Neuron (in vitro differentiated cells): ENCODE data around the gene TBXT.

Source experiments
- H2AFZ ChIP-seq: one replicate; pipeline ENCODE4 v1.6.1; 2013; ENCODE audit warnings: low read depth, mild to moderate bottlenecking, inconsistent platforms, low read length, moderate library complexity
- H3K27me3 ChIP-seq: one replicate; pipeline ENCODE4 v1.6.1; 2013; ENCODE audit warnings: low read length; ENCODE audit not compliant: insufficient read depth
- H3K36me3 ChIP-seq: one replicate; pipeline ENCODE4 v1.6.1; 2013; ENCODE audit warnings: low read length; ENCODE audit not compliant: insufficient read depth
- H3K4me1 ChIP-seq: one replicate; pipeline ENCODE4 v1.6.1; 2013; ENCODE audit warnings: low read length; ENCODE audit not compliant: insufficient read depth
- H3K4me3 ChIP-seq: 2 replicates; pipeline ENCODE4 v1.5.1; 2013; ENCODE audit warnings: mild to moderate bottlenecking, low read length, moderate library complexity
- H3K9me3 ChIP-seq: one replicate; pipeline ENCODE4 v1.6.1; 2013; ENCODE audit warnings: low read length

Gene TBXT

DNA sequence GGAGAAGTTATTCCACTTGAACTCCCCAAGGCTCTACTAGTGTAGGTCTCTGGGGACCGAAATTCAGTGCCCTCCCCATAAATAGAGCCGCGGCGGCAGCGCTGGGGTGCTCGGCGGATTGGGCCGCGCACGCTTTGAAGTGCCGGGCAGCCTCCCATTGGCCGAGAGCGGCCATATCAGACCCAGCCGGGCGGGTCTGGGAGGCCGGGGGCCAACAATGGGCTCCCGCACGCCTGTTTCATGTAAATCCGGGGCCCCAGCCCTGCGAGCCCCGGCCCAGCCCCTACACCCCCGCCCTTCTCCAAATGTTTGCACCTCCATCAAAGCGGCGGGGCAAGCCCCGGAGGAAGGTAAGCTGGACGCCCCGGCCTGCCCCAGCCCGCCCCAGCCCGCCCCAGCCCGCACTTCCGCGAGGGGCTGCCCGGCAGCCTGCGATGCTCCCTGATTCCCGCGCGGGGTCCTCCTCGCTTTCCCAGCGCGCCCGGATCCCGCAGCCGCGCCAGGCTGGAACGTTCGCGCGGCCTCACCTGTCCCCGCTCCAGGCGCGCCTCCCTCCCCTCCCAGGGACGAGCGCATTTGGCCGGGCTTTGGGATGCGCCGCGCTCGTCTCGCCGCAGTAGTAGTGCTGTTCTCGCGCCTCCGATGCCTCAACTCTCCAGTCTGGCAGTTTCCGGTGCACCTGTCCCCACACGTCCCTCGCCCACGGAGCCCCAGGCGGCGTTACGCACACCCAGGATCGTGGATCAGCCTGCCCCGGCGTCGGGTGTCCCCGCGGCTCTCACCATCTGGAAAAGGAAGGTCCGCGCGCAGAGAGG, at the start of gene TBXT:
Gene TBXT, minus strand, starts transcription at position 51 of the 815 bp plus-strand sequence. CDS start 260 bp downstream, outside the sequence.
- Histone ChIP-seq H3K36me3 (no peaks in the 10 kb centered on the region), H3K4me3 (no peak within 1 kb of the TSS), H3K27me3 (peaks cover 90% of the 10 kb centered on the region), H2AFZ (no peak within 1 kb of the TSS), H3K4me1 (peaks cover 5% of the 10 kb centered on the region), H3K9me3 (no peaks in the 10 kb centered on the region)

- no peak overlapping the region for H3K4me3 ChIP-seq
- H3K27me3 ChIP-seq: peaks cover 10% of the 10 kb centered on the region
- no peaks in the 10 kb centered on the region for H3K9me3 ChIP-seq
- no peak overlapping the region for H2AFZ ChIP-seq
- H3K36me3 ChIP-seq: no peaks in the 10 kb centered on the region
- H3K4me1 ChIP-seq: no peaks in the 10 kb centered on the region
These were observed 39.6 kb upstream of the TBXT start for GRCh38 chr6:166207284-166207561.

DNA sequence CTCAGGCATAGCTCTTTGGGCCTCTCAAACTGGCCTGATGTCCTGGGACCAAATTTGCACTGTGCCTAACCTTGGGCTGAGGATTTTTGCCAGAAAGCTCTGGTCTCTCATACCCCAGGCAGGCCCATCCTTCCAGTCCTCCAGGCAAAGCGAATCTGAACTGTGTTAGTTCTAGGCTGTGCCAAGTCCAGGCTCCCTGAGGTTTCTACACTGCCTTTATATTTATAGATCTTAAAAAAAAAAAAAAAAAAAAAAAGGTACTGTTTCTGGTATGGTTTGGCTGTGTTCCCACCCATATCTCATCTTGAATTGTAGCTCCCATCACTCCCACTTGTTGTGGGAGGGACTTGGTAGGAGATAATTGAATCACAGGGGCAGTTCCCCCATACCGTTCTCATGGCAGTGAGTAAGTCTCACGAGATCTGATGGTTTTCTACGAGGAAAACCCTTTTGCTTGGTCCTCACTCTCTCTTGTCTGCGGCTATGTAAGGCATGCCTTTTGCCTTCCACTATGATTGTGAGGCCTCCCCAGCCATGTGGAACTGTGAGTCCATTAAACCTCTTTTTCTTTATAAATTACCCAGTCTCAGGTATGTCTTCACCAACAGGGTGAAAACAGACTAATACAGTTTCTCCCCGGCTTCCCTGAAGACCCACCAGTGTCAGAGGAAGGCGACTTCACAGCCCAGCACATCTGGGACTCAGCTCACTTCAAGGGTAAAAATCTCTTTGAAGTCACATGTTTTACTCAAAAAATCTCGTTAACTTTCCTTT, 39.0 kb upstream of the TBXT start:
- no peak overlapping the region for H3K4me3 ChIP-seq
- no peak overlapping the region for H2AFZ ChIP-seq
- H3K9me3 ChIP-seq: no peaks in the 10 kb centered on the region
- H3K4me1 ChIP-seq: no peaks in the 10 kb centered on the region
- peaks cover 10% of the 10 kb centered on the region for H3K27me3 ChIP-seq
- no peaks in the 10 kb centered on the region for H3K36me3 ChIP-seq

- H3K9me3 ChIP-seq: no peaks in the 10 kb centered on the region
- peaks cover 10% of the 10 kb centered on the region for H3K27me3 ChIP-seq
- H3K36me3 ChIP-seq: no peaks in the 10 kb centered on the region
- H3K4me3 ChIP-seq: no peak overlapping the region
- no peak overlapping the region for H2AFZ ChIP-seq
- no peaks in the 10 kb centered on the region for H3K4me1 ChIP-seq
These were observed 38.4 kb upstream of the TBXT start for GRCh38 chr6:166206066-166206465.

GRCh38 chr6:166204852-166205650, 37.4 kb upstream of the TBXT start:
- no peaks in the 10 kb centered on the region for H3K4me1 ChIP-seq
- no peak overlapping the region for H2AFZ ChIP-seq
- H3K4me3 ChIP-seq: no peak overlapping the region
- no peaks in the 10 kb centered on the region for H3K9me3 ChIP-seq
- H3K36me3 ChIP-seq: no peaks in the 10 kb centered on the region
- peaks cover 10% of the 10 kb centered on the region for H3K27me3 ChIP-seq

GRCh38 chr6:166203641-166204222, 36.1 kb upstream of the TBXT start:
- Histone ChIP-seq H3K4me3 (no peak overlapping the region), H2AFZ (no peak overlapping the region), H3K36me3 (no peaks in the 10 kb centered on the region), H3K9me3 (no peaks in the 10 kb centered on the region), H3K4me1 (no peaks in the 10 kb centered on the region), H3K27me3 (peaks cover 10% of the 10 kb centered on the region)

DNA sequence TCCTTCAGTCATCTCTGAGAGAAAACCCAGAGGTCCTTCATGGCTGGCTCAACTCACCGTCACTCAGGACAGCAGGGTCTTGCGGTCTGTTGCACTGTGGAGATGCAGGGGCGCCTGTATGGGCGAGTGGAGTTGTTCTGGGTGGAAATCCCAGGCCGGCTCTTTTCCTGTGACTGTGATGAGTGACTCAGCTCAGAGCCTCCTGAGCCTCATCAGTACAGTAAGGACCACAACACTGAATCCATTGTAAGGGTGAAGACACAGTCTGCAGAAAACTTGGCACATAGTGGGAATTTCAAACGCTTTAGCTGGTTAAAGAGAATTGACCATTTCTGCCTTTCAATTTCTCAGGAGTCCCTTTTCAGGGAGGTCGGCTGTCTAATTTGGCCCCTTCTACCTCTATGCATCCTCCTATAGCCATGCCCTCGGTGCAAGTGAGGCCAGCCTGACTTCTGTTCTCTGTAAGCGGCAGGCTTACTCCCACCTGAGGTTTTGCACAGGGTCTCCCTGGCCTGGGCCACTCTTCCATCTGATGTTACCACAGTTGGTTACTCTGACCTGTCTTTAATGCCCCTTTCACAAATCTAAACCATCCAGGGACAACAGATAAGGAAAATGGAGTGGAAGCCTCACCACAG, 35.5 kb upstream of the TBXT start:
- Histone ChIP-seq H3K4me3 (no peak overlapping the region), H2AFZ (no peak overlapping the region), H3K27me3 (peaks cover 10% of the 10 kb centered on the region), H3K9me3 (no peaks in the 10 kb centered on the region), H3K36me3 (no peaks in the 10 kb centered on the region), H3K4me1 (no peaks in the 10 kb centered on the region)

DNA sequence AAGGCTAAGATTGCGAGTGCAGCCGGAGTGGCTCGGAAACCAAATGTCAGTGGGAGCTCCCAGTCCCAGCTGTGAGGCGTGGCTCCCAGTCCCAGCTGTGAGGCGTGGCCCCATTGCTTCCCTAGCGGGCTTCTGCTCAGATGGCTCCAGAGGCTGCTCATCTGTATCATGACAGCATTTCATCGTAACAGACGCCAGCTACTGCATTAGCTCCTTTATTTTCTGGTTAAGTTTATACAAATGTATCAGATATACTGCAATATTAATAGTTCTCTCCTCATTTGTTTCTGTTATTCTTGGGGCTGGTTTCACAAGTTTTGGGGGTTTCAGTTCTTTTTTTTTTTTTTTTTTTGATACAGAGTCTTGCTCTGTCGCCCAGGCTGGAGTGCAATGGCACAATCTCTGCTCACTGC, 34.7 kb upstream of the TBXT start:
- Histone ChIP-seq H3K4me3 (no peak overlapping the region), H3K4me1 (no peaks in the 10 kb centered on the region), H3K27me3 (peaks cover 12% of the 10 kb centered on the region), H3K36me3 (no peaks in the 10 kb centered on the region), H3K9me3 (no peaks in the 10 kb centered on the region), H2AFZ (no peak overlapping the region)

DNA sequence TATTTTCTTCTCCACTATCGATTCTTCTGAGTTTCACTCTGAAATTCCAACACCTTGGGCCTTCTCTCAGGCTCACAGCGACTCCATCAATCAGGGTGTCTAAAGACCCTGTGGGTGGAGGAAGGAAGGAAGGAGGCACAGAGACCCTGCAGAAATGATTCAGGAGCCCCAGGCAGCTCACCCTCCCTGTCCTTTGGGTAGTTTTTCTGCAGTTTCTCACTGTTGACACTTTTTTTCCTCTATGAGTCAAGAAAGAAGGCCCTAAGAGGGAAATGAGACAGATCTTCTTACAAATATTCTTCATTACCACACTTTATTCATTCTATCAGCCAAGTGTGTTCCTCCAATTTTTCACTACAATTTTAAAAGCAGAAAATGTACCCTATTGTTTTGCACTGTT, 34.2 kb upstream of the TBXT start:
- Histone ChIP-seq H3K4me3 (no peak overlapping the region), H3K4me1 (no peaks in the 10 kb centered on the region), H2AFZ (no peak overlapping the region), H3K27me3 (peaks cover 12% of the 10 kb centered on the region), H3K9me3 (no peaks in the 10 kb centered on the region), H3K36me3 (no peaks in the 10 kb centered on the region)

DNA sequence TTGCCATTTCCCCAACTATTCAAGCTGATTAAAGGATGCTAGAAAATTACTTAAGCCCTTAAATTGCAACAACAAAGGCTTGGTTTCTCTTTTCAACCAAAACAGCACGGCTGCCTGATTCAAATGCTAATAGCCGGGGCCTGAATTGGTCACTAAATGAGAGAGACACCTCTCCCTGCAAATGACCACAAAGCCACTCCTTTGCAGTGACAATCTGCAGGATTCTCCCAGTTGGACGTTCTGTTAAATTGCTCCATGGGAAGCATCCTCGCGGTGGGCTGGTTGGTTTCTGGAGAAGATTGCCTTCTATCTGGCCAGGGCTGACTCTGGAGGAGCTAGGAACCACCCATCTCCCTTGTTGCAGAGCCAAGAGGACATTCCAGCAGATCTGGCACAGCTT, 29.7 kb upstream of the TBXT start:
- Histone ChIP-seq H3K4me3 (no peak overlapping the region), H3K4me1 (no peaks in the 10 kb centered on the region), H3K27me3 (peaks cover 6% of the 10 kb centered on the region), H3K36me3 (no peaks in the 10 kb centered on the region), H2AFZ (no peak overlapping the region), H3K9me3 (no peaks in the 10 kb centered on the region)

DNA sequence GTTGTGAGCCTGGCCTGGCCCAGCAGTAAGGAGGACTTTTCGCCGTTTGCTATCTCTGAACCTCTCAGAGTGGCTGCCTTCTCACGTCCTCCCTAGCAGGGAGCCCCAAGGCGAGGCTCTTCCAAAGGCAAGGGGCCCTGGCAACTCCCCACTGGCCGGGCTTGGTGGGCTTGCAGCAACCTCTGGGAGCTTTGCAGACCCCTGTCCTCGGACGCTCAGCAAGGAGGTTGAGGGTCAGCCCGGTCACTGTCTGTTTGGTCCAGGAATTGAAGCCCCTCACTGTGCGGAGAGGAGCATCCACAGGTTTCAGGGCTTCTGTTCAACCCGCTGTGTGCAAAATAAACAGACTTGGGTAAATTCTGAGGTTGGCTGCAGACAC, 28.2 kb upstream of the TBXT start:
- Histone ChIP-seq H2AFZ (no peak overlapping the region), H3K36me3 (no peaks in the 10 kb centered on the region), H3K9me3 (no peaks in the 10 kb centered on the region), H3K4me3 (no peak overlapping the region), H3K27me3 (peaks cover 6% of the 10 kb centered on the region), H3K4me1 (no peaks in the 10 kb centered on the region)

DNA sequence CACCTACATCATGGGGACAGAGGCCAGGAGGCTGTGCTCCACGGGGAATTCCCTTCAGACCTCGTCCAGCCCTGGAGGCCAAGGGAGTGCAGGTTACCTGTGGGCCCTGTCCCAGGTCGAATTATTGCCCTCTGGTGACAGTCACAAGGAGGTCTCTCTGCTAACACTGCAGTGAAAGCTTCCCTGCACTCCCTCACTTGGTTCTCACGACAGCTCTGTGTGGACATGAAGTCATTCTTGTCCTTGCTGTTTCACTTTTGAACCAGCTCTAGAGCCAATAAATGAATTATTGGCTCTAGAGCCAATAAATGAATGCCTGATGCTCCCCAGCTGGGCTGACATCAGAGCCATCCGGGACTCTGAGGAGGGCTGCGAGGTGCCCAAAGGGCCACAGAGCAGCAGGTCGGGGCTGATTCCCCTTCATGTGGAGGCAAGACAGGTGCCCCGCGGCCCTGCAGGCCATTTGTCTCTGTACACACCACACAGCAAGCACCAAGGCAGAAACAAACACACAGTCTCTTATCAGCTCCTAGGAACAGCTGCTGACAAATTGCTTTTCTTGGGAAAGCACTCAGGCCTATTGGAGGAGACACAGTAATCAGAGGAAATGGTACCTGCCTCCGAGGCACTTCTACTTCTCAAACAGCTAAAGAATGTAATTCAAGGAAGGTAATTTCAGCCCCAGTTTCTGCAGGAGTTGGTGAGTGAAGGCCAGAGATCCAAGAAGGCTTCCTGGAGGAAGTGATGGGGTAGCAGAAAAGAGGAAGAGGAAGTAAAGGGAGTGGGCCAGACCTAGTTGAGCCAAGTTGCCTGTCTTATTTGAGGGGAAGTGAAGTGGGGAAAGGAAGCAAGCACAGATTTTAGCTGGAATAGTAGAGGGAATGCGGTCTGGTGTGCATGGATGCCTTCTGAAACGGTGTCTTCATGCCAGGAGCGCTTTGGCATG, 27.5 kb upstream of the TBXT start:
- H2AFZ ChIP-seq: no peak overlapping the region
- no peaks in the 10 kb centered on the region for H3K9me3 ChIP-seq
- no peaks in the 10 kb centered on the region for H3K4me1 ChIP-seq
- H3K36me3 ChIP-seq: no peaks in the 10 kb centered on the region
- H3K27me3 ChIP-seq: peaks cover 6% of the 10 kb centered on the region
- H3K4me3 ChIP-seq: no peak overlapping the region
